C4-2B (cell line): ENCODE data around the gene ADGRD1.

ENCODE experiments used
- ZFX ChIP-seq: fragments of 450-650 bp; IDR thresholded peaks from 2 replicates; pipeline ENCODE4 v1.6.1; 2017
- TF ChIP-seq, protein P1 (sequence below): fragments of 450-650 bp; conservative IDR thresholded peaks from 2 replicates; pipeline ENCODE4 v1.5.1; 2017; ENCODE audit warnings: mild to moderate bottlenecking

DNA sequence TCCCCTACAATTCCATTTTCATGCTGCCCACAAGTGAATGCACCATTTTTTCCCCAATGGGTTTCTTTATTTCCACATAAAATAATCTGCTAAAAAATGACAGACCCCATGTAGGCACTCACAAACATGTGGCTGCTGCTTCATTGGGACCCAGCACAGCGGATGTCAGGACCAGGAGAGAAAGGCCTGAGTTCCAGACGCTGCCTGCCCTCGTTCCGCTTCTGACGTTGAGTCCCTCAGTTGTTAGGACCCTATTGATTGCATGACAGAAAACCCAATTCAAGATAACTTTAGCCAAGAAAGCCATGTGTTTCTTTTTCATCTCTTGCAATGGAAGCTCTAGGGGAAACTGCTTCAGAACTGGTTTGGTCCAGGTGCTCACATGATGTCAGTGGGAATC lies 34.6 kb downstream of the ADGRD1 start:
- TF ChIP-seq, protein P1, sequence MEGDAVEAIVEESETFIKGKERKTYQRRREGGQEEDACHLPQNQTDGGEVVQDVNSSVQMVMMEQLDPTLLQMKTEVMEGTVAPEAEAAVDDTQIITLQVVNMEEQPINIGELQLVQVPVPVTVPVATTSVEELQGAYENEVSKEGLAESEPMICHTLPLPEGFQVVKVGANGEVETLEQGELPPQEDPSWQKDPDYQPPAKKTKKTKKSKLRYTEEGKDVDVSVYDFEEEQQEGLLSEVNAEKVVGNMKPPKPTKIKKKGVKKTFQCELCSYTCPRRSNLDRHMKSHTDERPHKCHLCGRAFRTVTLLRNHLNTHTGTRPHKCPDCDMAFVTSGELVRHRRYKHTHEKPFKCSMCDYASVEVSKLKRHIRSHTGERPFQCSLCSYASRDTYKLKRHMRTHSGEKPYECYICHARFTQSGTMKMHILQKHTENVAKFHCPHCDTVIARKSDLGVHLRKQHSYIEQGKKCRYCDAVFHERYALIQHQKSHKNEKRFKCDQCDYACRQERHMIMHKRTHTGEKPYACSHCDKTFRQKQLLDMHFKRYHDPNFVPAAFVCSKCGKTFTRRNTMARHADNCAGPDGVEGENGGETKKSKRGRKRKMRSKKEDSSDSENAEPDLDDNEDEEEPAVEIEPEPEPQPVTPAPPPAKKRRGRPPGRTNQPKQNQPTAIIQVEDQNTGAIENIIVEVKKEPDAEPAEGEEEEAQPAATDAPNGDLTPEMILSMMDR, result no peak
- TF ChIP-seq ZFX, result no peak
